GM19455 (cell line): ENCODE results near the gene FAM168B.

Experiments used
- ATAC-seq: cut with Tn5 transposase; IDR thresholded peaks from one replicate; pipeline ENCODE4 v1.9.1; 2021; ENCODE audit not compliant: unreplicated experiment

FAM168B gene

GRCh38 chr2:131040661-131041401 is 52.4 kb downstream of the FAM168B start:
- ATAC-seq = no peak

- no peak for ATAC-seq
Measured at GRCh38 chr2:131039908-131040660, 53.2 kb downstream of the FAM168B start.

GRCh38 chr2:131039535-131039907 is 53.7 kb downstream of the FAM168B start:
- no peak for ATAC-seq

GRCh38 chr2:131039101-131039440 is 54.2 kb downstream of the FAM168B start:
- no peak for ATAC-seq

GRCh38 chr2:131038258-131039100 is 54.8 kb downstream of the FAM168B start:
- ATAC-seq = no peak

GRCh38 chr2:131037398-131038257 is 55.6 kb downstream of the FAM168B start:
- no peak for ATAC-seq

- no peak for ATAC-seq
Measured at GRCh38 chr2:131036696-131037397, 56.4 kb downstream of the FAM168B start.

- ATAC-seq = no peak
Measured at GRCh38 chr2:131036269-131036668, 57.0 kb downstream of the FAM168B start.

- ATAC-seq = no peak
Measured at GRCh38 chr2:131035826-131036231, 57.4 kb downstream of the FAM168B start.

GRCh38 chr2:131035112-131035825 is 58.0 kb downstream of the FAM168B start:
- no peak for ATAC-seq

GRCh38 chr2:131034122-131035051 is 58.9 kb downstream of the FAM168B start:
- ATAC-seq = no peak

GRCh38 chr2:131033786-131034121 is 59.5 kb downstream of the FAM168B start:
- ATAC-seq = no peak

- no peak for ATAC-seq
Measured at GRCh38 chr2:131032393-131032836, 60.8 kb downstream of the FAM168B start.

GRCh38 chr2:131031875-131032274 is 61.4 kb downstream of the FAM168B start:
- no peak for ATAC-seq

GRCh38 chr2:131031431-131031841 is 61.8 kb downstream of the FAM168B start:
- no peak for ATAC-seq

GRCh38 chr2:131030478-131030971 is 62.7 kb downstream of the FAM168B start:
- ATAC-seq = no peak

- no peak for ATAC-seq
Measured at GRCh38 chr2:131029812-131030211, 63.4 kb downstream of the FAM168B start.
